ENCODE measurements around the gene DRAXIN.

Gene DRAXIN

DNA sequence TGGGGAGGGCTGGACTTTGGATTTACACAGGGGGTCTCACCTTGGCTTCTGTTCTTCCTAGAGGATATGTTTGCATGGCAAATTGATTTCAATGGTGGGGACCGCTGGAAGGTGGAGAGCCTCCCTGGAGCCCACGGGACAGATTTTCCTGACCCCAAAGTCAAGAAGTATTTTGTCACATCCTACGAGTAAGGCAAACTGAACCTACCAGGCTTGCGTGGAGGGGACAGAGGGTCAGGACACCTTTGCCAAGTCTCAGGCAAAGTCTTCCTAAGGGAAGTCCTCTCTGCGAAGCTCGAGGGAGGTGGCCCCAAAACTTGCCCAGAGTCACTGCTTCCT, 20.3 kb upstream of the DRAXIN start:
- TF ChIP-seq, protein P1, sequence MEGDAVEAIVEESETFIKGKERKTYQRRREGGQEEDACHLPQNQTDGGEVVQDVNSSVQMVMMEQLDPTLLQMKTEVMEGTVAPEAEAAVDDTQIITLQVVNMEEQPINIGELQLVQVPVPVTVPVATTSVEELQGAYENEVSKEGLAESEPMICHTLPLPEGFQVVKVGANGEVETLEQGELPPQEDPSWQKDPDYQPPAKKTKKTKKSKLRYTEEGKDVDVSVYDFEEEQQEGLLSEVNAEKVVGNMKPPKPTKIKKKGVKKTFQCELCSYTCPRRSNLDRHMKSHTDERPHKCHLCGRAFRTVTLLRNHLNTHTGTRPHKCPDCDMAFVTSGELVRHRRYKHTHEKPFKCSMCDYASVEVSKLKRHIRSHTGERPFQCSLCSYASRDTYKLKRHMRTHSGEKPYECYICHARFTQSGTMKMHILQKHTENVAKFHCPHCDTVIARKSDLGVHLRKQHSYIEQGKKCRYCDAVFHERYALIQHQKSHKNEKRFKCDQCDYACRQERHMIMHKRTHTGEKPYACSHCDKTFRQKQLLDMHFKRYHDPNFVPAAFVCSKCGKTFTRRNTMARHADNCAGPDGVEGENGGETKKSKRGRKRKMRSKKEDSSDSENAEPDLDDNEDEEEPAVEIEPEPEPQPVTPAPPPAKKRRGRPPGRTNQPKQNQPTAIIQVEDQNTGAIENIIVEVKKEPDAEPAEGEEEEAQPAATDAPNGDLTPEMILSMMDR (IDR thresholded peaks at IDR 0.05; ENCODE audit: low read depth, low read length) = no peak
- DNase-seq (ENCODE audit: extremely low read depth, low read depth) = no peak

DNA sequence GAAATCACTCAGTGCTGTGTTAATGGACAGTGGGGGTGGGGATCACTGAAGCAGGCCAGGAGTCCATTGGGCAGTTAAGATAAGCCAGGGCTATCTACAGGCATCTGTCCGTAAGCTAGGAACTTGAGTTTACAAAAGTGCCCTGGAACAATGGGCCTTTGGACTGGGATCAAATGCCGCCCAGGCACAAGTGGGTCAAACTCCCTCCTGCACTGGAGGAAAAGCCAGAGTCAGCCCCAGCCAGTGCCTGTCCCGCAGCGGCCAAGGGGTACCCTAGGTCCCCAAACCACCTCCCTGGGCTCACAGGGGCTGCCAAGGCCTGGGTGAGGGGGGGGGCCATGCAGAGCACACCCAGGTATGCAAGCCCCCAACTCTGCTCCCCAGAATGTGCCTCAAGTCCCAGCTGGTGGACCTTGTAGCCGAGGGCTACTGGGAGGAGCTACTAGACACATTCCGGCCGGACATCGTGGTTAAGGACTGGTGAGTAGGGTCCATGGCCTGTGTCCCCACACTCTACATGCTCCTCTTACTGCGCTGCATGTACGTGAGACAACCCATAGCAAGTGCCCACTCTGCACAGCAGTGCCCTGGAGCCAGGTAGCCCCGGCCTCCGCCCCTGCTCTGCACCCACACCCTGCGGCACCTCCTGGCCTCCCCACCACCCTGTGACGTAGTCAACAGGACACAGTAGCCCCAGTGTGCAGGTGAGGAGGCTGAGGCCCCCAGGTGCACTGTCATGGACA, 19.8 kb upstream of the DRAXIN start:
- DNase-seq (ENCODE audit: extremely low read depth, low read depth) = no peak
- TF ChIP-seq, protein P1 (IDR thresholded peaks at IDR 0.05; ENCODE audit: low read depth, low read length) = no peak

DNA sequence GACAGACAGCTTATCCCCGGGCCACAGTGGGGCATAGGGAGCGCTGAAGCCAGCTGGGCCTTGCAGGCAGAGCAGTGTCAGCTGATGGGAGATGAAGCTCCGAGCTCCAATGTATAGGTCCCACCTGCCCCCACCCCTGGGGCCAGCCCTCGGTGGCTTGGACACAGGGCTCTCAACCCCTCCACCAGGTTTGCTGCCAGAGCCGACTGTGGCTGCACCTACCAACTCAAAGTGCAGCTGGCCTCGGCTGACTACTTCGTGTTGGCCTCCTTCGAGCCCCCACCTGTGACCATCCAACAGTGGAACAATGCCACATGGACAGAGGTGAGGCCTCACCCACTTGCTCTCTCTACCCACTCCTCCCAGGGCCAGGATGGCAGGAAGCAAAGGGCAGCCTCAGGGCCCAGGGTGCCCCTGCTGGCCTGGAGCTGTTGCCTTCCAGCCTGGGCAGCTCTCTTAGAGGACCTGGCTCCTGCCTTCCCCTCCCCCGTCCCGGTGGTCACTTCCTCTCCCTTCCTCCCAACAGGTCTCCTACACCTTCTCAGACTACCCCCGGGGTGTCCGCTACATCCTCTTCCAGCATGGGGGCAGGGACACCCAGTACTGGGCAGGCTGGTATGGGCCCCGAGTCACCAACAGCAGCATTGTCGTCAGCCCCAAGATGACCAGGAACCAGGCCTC, 18.3 kb upstream of the DRAXIN start:
- no peak for DNase-seq (ENCODE audit: extremely low read depth, low read depth)
- TF ChIP-seq, protein P1 (IDR thresholded peaks at IDR 0.05; ENCODE audit: low read depth, low read length) = no peak

DNA sequence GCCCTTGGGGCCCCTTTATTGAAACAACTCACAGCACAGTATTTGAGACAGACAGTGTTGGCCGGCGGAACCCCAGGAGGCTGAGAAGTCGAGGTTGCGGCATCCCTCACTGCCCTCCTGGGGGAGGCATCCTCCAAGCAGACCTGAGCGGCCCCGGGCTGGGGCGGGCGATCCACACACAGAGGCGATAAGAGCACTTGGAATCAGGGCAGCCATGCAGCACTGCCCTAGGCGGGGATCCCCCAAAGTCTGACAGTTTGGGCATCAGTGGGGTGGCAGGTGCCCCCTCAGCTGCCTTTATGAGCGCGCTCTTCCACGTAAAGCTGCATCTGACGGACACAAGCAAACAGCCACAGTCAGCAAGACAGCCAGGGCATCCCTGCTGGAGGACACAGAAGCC, 17.0 kb upstream of the DRAXIN start:
- no peak for DNase-seq (ENCODE audit: extremely low read depth, low read depth)
- TF ChIP-seq, protein P1 (IDR thresholded peaks at IDR 0.05; ENCODE audit: low read depth, low read length) = no peak

DNA sequence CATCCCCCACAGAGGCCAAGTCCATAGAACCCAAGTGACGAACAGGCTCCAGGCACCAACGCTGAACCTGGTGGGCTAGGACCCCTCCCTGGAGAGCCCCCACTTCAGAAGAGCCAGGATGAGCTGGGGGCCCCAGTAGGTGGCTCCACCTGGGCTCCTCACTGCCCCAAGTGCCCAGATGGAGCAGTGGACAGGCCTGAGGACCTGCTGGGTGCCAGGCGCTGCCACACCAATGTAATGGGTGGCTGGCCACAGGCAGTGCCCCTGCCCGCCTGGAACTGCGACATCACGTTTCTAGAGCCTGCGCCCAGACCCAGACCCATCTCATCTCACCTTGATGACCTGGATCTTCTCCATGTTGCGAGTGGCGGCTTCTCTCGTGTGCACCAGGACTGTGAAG, 16.2 kb upstream of the DRAXIN start:
- TF ChIP-seq, protein P1 (IDR thresholded peaks at IDR 0.05; ENCODE audit: low read depth, low read length) = no peak
- DNase-seq (ENCODE audit: extremely low read depth, low read depth) = no peak

DNA sequence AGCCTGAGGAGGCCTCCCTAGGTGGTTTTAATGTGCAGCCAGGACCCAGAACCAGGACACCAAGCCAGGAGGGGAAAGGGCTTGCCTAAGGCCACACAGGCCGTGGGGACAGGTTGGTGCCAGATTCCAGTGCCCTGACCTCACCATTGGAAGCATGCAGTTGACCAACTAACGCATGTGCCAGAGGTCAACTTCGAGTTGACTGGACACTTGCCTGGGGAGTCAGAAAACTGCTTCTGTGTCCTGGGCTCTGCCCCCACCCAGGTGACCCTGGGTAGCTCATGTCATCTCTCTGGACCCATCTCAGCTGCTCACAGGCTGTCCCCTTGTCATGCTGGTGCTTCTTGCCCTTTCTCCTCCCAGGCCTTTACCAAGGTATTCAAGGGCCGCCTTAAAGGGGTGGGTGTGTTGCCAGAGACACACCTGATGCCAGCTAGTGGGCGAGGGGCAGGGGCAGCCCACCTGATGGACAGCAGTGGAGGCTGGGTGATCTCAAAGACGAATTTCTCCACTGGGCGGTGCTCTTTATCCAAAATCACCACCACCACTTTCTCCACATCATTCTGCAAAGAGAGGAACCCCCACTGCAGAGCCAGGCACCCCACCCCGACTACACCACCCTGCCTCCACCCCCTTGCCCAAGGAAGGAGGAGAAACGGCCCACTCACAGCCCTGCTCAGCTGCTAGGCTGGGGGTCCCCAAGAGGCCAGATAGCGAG, 15.0 kb upstream of the DRAXIN start:
- TF ChIP-seq, protein P1 (IDR thresholded peaks at IDR 0.05; ENCODE audit: low read depth, low read length) = no peak
- no peak for DNase-seq (ENCODE audit: extremely low read depth, low read depth)

DNA sequence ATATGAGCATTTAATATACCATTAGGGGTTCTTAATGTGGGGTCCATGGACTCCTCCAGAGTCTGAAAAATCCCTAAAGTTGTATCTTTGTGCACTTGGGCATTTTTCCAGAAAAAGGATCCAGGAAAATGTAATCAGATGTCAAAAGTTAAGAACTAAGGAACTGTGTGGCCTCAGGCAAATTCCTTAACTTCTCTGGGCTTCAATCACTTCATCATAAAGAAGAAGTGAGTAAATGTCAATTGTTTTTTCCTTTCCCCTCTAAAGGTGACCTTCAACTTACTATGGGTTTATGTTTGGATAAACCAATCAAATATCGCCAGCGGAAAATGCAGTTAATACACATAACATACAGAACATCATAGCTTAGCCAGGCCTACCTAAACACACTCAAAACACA, 13.1 kb upstream of the DRAXIN start:
- TF ChIP-seq, protein P1 (IDR thresholded peaks at IDR 0.05; ENCODE audit: low read depth, low read length) = no peak
- DNase-seq (ENCODE audit: extremely low read depth, low read depth) = no peak

Data from AG09319 (cell line).